Temporal lobe (tissue), 2 donors: ENCODE results near the gene RPTOR. TPM values are rescaled to one million over a fixed set of nuclear protein-coding genes. Genes with fewer than 3 reads are reported as not detected.

Experiments used
- small RNA-seq: library from RNA; depleted of rRNA; stranded (forward); fragments of <200 nt; gene quantifications from one replicate; pipeline ENCODE3, GENCODE V24; 2014; ENCODE audit warnings: low replicate concordance
- total RNA-seq: library from RNA; depleted of rRNA; stranded (reverse); fragments of >200 nt; gene quantifications from one replicate; pipeline ENCODE4 v1.2.3, GENCODE V29; 2014

Gene RPTOR
- total RNA-seq, 1 donor from 2014 or later: 20.4 TPM

Small RNA genes within 50 kb of the gene (small RNA-seq; reads per million reads assigned to genes)
- gene AC120024.2: not detected
- gene AC120024.3: not detected

Other genes with a start within 250 kb of the RPTOR start
- gene ENDOV, start 129.7 kb upstream of the RPTOR start, total RNA-seq: 12.3 TPM
- 6.6 TPM for gene NPTX1, start 68.2 kb upstream of the RPTOR start, total RNA-seq